Transverse colon (tissue), 4 donors: ENCODE data around the gene TAF1A.

Experiments used
- CTCF ChIP-seq, 5 experiments: fragments of 200-600 bp in 3 of 5; fragments of 450-650 bp in 2 of 5; sonication (generic) in 3 of 5; IDR thresholded peaks; 1 replicate in 2 of 5; 2 replicates in 3 of 5; pipeline ENCODE4 v1.5.1; 2016 to 2017; ENCODE audit warnings: antibody characterized with exemption in 5 of 5, inconsistent platforms in 3 of 5, mild to moderate bottlenecking in 2 of 5, moderate library complexity in 1 of 5
- EP300 ChIP-seq: sonication (generic); formaldehyde crosslinking; IDR thresholded peaks from one replicate; pipeline ENCODE4 v1.6.1; 2017; ENCODE audit warnings: antibody characterized with exemption, low read depth
- POLR2A ChIP-seq: fragments of 450-650 bp; IDR thresholded peaks from one replicate; pipeline ENCODE4 v1.6.1; 2016; ENCODE audit warnings: antibody characterized with exemption, mild to moderate bottlenecking, moderate library complexity
- POLR2AphosphoS5 ChIP-seq, 3 donors: sonication (generic); formaldehyde crosslinking; IDR thresholded peaks; one replicate each; pipeline ENCODE4 v1.6.1; 2016; ENCODE audit warnings: antibody characterized with exemption in 3 of 3

DNA sequence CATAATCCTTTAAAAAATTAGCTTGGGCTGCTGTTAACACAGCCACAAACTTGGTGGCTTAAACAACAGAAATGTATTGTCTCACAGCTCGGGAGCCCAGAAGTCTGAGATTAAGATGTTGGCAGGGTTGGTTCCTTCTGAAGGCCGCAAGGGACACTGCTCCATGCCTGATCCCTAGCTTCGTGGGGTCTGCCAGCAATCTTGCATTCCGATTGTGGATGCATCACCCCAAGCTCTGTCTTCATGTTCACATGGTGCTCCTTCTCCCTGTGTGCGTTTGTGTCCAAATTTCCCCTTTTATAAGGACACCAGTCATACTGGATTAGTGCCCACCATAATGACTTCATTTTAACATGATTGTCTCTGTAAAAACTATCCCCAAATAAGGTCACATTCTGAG is 36.9 kb downstream of the TAF1A start:
- TF ChIP-seq CTCF (IDR thresholded peaks at IDR 0.05) (no peak), POLR2AphosphoS5 (IDR thresholded peaks at IDR 0.05) (no peak), POLR2A (no peak), EP300 (no peak)
